HG02885 (cell line): ENCODE measurements around the gene C2.

Experiments
- ATAC-seq: cut with Tn5 transposase; IDR thresholded peaks from one replicate; pipeline ENCODE4 v1.9.1; 2021; ENCODE audit warnings: mild to moderate bottlenecking; ENCODE audit not compliant: unreplicated experiment, poor library complexity

The C2 gene

DNA sequence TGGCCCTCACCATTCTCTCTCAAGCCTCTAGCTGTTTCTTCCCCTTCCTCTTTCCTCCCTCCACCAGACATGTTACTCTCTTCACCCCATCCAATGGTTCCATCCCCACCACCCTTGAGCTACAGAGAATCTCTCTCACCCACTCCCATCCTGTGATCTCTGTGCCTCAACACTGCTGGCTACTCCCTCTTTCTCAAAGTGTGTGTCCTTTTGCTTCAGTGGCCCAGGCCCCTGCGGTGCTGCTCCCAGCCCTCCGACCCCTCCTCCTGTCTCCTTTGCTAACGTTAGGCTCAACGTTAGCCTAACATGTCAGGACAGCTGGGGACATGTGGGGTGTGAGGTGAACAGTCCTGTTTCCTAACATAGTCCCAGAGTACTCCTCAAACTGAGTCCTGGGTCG, 25.4 kb downstream of the C2 start:
- ATAC-seq: no peak

GRCh38 chr6:31954511-31954910, 27.0 kb downstream of the C2 start:
- ATAC-seq: no peak

GRCh38 chr6:31956796-31957195, 29.3 kb downstream of the C2 start:
- no peak for ATAC-seq

DNA sequence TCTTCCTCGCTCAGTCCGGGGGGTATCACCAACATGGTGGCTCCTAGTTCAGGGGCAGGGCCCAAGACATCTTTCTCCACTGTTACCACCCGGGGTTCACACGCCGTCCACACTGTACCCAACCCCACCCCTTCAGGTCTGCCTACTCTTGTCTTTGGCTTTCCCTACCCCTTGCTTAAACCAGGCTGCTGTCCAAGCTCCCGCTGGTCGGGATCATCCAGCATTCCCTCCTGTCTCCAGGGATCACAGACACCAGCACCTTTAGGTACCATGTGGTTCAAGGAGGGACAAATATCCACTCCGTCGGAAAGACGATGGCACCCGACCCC, 30.9 kb downstream of the C2 start:
- peak; percentile 2 for ATAC-seq

DNA sequence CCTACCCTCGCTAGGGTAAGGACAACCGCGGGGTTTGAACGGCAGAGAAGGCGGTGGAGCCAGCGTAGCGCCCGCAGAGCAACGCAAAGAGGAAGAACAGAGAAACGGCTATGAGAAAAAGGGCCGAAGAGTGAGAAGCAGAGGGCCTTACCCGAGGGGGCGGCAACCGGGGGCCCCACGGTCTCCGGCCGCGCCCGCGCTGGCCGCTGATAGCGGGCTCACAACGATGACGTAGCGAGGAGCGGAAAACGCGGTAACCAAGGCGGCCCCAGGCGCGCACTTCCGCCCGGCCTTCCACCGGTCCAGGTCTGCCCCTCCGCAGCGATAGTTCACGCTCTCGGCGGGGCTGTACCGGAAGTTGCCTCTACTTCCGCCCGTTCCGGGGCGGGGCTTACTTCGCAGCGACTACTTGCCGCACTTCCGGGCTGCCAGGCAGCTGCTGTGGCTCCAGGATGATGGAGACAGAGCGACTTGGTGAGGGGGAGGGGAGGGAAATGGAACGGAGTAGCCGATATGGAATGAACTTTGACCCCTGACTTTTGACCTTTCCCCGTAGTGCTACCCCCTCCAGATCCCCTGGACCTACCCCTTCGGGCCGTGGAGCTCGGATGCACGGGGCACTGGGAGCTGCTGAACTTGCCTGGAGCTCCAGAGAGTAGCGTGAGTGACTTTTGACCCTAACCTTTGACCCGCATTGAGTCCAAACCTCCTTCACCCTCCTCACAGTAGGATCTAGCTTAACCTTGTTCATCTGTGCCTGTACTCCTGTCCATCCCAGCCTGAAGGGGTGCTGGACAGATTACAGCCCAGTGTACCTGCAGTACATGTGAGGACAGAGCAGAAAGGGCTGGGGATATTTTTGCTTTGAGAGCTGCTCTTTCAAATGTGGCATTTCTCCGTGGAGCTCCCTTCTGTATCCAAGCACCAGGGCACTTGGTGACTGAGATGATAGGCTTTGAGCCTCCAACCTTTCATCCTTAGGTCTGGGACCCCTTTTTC, 31.5 kb downstream of the C2 start, which contains the start of the genes NELFE and SKIC2:
NELFE (minus strand) TSS at position 231 of the 999 bp plus-strand sequence. CDS start 525 bp downstream, outside the sequence.
SKIC2 (plus strand) TSS at position 435 of the 999 bp plus-strand sequence; CDS start at position 453, 18 bp downstream.
- ATAC-seq: peak; percentile 97

DNA sequence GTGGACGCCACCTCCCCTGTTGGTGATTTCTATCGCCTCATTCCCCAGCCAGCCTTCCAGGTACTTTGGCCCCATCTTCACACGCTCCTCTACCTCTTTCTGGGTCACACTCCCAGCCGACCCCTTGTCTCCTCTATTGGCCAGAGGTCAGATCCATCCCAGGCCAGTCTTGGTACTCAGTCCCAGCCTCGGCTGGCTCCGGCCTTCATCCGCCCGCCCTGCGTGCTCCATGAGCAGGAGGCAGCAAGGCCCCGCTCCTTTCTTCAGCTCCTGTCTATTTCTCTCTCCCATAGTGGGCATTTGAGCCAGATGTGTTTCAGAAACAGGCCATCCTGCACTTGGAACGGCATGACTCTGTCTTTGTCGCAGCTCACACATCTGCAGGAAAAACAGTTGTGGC, 34.1 kb downstream of the C2 start:
- no peak for ATAC-seq

DNA sequence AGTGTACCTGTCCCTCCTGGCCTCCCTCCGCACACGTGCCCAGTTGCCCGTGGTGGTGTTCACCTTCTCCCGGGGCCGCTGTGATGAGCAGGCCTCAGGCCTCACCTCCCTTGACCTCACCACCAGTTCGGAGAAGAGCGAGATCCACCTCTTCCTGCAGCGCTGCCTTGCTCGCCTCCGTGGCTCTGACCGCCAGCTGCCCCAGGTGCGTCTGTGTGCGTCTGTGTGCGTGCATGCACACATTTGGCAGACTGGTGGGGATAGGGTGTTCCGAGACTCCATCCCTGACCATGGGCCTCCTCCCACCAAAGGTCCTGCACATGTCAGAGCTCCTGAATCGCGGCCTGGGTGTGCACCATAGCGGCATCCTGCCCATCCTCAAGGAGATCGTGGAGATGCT, 36.4 kb downstream of the C2 start:
- ATAC-seq: no peak

DNA sequence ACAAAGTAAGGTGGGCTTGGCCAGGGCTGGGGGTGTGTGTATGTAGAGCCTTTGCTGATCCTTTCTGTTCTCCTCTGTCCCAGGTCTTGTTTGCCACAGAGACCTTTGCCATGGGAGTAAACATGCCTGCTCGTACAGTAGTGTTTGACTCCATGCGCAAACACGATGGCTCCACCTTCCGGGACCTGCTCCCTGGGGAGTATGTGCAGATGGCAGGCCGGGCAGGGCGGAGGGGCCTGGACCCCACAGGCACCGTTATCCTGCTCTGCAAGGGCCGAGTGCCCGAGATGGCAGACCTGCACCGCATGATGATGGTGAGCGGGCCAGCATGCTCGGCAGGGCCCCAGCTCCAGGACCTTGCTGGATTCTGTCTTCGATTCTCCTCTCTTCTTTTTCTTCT, 38.2 kb downstream of the C2 start:
- no peak for ATAC-seq

GRCh38 chr6:31966506-31966905, 39.0 kb downstream of the C2 start:
- no peak for ATAC-seq

DNA sequence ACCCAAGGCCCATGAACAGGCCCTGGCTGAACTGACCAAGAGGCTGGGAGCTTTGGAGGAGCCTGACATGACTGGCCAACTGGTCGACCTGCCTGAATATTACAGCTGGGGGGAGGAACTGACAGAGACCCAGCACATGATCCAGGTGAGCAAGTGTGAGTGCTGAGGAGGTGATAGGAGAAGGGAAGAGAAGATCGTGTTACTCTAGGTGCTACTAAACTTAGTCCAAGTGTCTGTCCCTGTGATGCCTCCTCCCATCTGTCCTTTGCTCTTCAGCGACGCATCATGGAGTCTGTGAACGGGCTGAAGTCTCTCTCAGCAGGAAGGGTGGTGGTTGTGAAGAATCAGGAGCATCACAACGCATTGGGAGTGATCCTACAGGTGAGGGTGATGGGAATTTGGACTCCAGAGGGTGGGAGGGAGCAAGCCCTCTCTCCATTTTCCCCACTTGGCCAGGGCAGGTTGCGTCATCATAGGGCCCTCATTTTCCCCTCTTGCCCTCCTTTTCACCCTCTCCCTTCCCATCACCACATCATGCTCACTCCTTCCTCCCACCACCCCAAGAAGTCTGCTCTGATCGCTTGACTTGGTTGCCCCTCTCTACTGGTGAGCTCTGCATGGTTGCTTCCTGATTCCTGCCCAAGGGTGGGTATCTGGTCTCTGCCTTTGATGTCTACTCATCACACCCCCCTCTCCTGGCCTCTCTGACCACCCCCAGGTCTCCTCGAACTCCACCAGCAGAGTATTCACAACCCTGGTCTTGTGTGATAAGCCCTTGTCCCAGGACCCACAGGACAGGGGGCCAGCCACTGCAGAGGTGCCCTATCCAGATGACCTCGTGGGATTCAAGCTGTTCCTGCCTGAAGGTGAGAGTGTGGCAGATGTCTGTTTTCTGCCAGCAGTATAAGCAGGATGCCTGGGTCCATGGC, 39.7 kb downstream of the C2 start:
- no peak for ATAC-seq

GRCh38 chr6:31967926-31968320, 40.4 kb downstream of the C2 start:
- no peak for ATAC-seq

DNA sequence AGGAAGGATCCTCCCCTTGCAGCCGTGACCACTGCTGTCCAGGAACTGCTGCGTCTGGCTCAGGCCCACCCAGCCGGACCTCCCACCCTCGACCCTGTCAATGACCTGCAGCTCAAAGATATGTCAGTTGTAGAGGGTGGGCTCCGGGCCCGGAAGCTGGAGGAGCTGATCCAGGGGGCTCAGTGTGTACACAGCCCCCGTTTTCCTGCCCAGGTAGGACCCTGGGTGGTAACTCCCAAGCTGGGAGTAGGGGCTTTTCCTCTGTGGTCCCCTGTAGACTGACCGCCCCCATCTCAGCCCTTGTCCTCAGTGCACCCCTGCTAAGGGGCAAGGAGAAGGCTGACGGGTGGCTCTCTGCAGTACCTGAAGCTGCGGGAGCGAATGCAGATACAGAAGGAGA, 40.8 kb downstream of the C2 start:
- ATAC-seq: no peak

DNA sequence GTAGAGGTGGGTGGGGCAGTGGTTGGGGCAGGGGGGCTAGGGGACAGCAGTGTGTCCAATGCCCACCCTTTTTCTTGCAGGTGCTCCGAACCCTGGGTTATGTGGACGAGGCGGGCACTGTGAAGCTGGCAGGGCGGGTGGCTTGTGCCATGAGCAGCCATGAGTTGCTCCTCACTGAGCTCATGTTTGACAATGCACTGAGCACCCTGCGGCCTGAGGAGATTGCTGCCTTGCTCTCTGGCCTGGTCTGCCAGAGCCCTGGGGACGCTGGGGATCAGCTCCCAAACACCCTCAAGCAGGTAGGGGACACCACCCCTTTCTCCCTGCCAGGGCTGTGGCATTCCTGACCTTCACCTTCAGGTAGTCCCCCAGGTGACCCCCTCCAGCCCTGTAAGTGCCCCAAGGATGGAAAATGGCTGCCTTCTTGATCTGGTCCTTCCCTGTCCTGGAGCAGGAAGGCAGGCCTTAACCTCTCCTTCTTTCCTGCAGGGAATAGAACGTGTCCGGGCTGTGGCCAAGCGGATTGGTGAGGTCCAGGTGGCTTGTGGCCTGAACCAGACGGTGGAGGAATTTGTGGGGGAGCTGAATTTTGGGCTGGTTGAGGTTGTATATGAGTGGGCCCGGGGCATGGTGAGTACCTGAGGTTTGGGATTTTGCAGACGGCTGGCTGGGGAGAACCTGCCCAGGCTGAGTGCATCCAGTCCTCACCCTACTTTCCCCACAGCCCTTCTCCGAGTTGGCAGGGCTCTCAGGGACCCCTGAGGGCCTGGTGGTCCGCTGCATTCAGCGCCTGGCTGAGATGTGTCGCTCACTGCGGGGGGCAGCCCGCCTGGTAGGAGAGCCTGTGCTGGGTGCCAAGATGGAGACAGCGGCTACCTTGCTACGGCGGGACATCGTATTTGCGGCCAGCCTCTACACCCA, 41.5 kb downstream of the C2 start:
- ATAC-seq: no peak

GRCh38 chr6:31969712-31970603, 42.4 kb downstream of the C2 start:
- no peak for ATAC-seq

DNA sequence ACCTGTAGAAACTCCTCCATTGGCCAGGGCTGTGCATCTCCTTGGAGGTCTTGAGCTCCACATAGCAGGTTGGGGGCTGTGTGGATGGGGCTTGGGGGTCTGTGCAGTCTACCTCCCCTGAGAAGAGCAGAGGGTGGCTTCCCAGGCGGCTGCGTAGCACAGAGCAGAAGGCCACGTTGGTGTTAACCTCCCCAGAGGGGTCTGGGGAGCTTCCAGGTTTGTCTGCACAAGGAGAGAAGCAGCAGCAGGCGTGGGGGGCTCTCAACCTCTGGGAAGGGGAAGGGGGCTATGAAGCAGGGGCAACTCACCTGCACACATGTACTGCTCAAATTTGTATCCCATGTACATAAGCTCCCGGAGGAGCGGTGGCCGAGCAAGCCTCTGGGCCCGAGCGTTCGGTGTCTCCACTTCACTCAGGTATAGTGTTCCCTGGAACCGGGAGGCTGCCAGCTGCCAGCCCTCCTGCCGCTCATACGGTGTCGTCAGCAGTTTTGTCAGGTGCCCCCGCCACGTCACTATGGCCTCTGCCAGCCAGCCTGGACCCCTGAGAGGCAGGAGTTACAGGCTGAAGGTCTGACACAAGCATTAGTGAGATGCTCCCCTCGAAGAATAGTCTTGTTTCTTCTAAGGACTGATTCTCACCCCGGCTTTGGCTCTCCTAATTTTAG, 43.2 kb downstream of the C2 start:
- ATAC-seq: no peak

DNA sequence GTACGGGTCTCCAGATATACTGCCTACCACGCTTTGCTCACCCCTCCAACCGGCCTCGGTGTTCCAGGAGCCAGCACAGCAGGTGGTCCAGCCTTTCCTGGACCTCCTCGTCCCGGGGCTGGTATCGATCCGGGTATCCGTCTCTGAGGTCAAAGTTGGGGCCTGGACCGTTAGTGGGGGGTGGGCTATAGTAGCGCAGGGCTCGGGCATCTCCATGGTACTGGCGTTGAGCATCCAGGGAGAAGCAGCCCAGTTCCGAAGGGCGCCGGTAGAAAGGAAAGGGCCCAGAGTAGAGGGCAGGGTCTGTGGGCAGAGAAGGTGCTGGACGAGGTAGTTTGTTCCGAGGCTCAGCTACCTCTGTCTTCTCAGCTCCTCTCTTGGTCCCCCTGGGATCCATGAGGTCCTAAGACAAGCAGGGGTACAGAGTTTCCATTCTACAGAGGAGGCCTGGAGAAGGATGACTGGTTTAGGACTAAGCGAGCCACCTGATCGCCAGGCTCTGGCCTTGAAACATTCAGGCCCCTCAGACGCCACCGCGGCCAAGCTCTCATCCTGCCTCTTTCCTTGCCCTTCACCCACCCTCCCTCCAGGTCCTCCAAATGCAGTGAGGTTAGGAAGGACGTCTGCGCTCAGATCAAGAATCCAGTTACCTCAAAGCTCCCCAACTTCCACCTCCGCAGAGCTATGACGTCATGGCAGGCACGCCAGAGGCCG, 43.9 kb downstream of the C2 start:
- ATAC-seq: no peak

DNA sequence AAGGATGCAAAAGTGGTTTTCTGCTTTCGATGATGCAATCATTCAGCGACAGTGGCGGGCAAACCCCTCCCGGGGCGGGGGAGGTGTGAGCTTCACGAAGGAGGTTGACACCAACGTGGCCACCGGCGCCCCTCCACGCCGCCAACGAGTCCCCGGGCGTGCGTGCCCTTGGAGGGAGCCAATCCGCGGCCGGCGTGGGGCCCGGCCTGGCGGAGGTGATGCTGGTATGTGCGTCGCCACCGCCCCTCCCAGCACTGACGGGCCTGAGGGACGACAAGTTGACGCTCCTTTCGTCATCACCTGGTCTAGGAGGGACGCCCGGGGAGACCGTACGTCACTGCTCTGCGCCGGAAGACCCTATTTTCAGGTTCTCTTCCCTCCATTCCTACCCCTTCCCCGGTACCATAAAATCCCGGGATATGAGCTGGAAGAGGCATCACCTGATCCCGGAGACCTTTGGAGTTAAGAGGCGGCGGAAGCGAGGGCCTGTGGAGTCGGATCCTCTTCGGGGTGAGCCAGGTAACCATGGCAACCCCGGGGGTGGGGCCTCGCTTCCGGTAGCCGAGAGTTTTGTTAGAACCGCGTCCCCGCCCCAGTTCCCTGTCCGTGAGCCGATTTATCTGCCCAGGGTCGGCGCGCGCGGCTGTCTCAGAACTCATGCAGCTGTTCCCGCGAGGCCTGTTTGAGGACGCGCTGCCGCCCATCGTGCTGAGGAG, 44.6 kb downstream of the C2 start, which contains the start of gene DXO:
DXO (minus strand) TSS at position 146 of the 716 bp plus-strand sequence. CDS start 463 bp downstream, outside the sequence.
- ATAC-seq: peak; percentile 94
